Activated effector memory CD4-positive, alpha-beta T cell treated with Interleukin-2 at 50 U/mL for 16 hours (primary cell): Measurements from ENCODE around the gene ADGRG3.

Experiments
- DNase-seq: peaks from one replicate; pipeline ENCODE4 v3.0.0-alpha.2; 2020

Gene ADGRG3

DNA sequence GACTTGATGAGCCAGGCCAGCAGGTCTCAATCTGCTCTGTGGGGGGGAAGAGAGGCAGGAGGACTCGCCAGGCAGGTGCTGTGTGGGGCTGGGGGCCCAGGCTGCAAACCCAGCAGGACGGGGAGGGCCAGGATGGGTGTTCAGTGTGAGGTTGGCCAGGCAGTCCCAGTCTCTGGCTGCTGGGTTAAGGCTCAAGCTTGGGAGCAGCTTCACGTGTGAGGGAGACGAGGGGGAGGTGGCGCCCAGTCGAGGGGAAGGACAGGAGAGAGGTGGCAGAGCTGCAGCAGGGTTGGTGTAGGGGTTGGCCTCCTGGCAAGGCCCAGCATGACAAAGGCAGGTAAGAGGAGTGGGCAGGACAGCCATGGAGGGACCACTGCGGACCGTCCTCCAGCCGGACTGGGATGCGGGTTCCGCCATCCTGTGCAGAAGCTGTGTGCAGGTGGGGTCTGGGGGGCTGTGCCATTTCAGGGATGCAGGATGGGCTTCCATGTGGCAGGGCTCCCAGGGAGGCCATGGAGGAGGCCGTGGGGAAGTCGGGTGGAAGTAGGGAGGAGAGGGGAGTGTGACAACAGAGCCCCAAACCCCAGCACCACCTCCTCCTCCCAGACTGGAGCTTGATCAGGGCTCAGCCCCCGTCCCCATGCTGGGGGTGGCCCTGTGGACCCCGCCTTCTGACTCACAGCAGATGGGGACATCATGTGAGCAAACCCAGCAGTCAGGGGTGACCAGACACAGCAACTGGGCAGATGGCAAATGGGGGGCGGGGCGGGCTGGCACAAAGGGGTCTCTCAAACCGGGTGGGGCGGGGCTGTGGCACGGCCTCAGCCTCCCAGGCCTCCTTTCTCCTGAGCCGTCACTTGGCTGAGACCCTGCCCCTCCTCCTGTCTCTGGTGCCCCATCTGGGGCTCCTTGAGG lies 36.9 kb upstream of the ADGRG3 start:
- no peak for DNase-seq

DNA sequence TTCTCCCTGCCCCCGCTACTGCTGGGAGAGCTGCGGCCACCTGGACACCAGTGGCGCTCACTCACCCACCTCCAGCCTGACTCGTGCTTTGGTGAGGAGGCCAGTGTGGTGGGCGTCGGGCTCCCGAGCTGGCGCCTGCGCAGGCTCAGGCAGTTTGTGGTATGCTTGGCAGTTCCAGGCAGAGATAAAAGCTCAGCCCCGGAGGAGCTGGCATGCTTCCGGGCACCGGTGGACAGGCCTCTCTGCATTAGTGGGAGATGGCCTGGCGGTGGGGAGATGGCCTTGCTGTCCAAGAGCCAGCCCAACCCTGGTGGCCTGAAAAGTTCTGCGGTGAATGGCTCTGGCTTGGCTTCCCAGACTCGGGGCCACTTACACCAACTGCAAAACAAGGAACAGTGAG lies 35.5 kb upstream of the ADGRG3 start:
- no peak for DNase-seq

DNA sequence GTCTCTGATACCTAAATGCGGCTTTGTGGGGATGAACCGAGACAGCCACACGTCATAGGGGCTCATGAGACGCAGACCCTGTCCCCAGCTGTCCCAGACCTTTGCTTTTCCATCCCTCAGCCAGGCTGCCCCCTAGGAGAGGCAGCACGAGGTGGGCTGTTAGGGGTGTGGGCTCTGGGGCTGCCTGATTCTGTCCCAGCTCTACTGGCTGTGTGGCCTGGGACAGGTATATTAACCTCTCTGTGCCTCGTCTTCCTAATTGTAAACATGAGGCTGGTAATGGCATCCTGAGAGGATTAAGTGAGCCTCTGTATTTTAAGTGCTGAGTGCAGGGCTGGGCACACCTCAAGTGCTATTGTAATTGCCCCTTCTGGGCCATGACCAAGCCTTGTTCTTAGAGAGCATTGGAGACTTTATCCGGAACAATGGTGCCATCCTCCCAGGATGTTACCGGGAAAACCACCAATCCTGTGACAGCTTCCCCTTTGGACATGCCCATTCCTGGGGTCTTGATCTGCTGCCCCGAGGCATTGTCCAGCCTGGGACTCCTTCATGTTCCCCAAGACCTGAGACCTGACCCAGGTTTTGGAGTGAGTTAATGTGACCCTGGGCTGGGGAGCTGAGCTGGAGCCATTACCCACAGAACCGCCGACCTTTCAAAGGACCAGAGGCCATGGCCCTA lies 34.6 kb upstream of the ADGRG3 start:
- no peak for DNase-seq

DNA sequence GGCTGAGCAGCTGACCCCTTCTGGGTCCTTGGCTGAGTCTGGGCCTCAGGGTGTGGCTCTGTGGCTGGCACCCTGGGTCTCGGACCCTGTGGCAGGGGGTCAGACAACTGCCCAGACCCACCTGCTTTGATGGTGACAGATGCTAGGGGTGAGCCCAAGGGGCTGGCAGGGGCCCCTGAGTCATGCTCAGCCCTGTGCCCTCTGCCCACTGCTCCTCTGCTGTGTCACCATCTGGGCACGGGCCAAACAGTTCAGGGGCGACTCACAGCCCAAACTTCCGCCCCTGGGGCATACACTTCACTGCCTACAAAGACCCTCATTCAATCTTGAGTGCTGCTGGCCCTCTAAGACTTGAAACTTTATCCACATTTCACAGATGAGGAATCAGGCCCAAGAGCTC lies 33.9 kb upstream of the ADGRG3 start:
- DNase-seq, result no peak

DNA sequence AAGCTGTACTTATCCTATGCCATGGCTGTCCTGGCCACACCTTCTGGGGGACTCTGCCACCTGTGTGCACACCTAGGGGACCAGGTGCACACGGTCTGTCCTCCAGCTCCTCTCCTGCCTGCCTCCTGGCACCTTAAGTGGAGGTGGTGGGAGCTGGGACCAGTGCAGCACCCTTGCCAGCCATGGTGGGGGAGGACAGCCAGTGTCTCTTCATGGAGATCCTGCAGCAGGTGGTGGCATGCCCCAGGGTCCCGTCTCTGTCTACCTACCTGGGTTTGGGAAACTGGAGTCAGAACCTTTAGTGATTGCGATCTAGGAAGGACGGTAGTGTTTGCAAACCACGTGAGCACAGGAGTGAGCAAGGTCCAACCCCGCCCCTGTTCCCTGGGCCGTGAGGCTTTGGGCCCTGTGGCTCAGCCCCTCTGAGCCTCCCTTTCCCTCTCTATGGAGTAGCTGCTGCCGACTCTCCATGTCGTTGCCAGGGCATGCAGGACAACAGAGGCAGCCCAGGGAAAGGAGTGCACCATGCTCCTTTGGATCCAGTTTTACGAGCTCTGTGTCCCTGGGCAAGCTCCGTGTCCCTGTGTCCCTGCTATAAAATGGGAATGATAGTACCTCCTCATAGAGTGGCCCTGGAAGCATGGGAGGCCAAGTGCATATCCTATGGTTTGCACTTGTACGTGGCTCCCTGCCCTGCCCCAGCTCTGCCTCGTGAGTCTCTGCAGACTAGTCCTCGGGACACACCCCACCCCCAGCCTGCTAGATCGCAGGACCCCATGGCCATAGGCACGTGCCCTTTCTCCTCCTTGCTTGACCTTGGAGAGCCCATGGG lies 32.6 kb upstream of the ADGRG3 start:
- no peak for DNase-seq

DNA sequence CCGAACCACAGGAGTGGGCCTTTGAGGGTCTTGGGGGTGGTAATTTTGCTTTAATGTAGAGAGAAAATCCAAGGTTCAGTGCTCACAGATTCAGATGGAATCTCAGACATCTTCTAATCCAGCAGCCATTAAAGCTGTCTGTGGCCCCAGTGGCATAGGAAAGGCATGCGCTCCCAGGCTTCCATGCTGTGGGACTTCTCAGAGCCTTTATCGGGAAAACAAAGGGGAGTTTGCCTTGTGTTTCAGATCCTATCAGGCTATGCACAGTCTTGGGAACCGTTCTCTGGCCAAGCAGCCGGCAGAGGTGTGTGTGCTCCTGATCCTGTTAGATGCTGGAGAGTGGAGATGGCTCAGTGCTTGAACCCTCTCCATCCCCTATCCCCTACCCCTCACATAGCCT lies 31.9 kb upstream of the ADGRG3 start:
- no peak for DNase-seq

DNA sequence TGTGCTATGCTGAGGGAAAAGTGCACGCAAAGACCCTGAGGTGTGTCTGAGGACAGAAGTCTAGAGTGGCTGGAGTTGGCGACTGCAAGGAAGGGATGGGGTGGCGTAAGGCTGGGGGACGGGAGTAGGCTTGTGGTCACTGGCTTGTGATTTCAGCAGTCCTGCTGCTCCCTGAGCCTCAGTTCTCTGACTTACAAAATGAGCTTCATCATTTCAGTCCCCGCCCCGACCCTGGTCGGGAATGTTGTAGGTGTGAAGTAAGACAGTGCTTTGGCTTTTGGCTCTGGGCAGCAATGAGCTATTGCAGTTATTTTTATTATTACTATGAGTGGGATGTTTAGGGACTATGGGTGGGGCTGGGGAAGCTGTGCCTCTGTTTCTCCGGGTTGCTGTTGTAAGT lies 31.1 kb upstream of the ADGRG3 start:
- no peak for DNase-seq

DNA sequence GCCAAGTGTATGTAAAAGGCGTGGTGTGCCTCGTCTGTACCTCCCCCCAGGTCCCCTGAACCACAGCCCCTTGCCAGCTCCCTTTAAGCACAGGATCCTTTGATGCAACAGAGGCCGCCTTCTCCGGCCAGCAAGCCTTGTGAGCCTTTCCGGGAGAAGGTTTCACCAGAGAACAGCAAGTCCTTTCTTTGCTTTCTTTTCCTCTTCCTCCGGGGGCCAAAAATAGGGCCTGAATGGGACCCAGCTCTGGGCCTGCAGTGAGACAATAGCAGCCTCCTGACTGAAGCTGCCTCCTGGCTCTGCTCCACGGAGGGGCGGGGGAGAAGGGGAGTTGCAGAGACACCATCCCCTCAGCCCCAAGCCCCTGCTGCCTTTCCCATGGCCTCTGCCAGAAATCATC lies 30.7 kb upstream of the ADGRG3 start:
- DNase-seq, result no peak

DNA sequence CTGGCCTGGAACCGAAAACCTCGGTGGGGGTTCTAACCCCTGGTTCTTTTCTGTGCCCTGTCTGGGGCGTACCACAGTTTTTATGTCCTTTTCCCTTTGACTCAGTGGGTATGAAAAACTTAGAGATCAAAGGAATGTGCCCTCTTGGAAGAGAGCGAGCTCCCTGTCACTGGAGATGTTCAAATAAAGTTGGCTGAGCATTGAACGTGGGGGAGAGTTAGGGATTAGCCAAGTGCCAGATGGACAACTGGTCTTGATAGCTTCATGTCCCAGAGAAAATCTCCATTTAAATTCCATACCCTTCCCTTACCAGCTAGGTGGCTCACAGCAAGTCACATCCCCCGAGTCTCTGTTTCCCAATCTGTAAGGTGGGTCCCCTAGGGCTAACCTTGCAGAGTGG lies 30.1 kb upstream of the ADGRG3 start:
- no peak for DNase-seq

DNA sequence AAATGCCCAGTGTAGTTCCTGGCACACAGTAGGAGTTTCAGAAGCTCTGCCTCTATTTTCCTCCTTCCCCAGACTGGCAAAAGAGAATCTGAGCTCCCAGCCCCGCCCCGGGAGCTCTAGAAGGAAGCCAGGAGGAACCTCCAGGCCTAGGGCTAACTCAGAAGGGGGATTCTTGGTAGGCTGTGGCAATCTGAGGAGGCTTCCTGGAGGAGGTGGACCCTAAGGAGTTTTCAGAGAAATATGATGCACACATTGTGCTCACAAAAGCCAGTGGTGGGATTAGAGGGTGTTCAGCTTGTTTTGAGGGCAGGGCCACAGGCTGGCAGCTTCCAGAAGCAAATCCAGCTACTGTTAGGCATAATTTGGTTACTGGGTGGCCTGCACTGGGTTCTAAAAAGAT lies 29.7 kb upstream of the ADGRG3 start:
- no peak for DNase-seq

DNA sequence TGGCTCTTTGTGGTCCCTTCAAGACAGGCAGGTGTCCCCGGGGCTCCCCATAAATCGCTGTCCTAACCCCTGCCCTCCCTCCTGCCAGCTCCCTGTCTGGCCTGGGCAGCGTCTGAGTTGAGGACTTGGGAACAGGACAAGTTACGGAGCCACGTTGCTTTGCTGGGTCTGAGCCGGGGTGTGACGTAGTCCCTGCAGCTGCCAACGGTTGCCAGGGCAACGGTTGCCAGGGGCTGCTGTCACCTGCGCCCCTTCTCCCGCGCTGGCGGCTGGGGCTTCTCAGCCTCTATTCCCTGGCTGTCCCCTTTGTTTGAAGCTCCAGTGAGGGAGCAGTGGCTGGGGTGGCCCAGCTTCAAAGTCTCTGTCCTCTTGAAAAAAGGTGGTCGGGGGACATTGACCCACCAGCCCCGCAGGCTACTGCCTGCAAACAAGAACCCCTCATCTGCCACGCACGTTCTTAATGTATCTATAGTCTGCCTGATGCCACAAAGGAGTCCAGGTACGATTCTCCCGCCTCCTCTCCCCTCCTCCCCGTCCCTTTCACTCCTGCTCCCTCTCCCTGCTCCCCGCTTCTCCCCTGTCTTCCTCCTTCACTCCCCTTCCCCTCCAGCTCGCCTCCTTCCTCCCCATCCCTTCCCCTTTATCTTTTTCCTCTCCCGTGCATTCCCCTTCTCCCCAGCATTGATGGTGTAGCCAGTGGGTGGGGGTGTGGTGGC lies 28.8 kb upstream of the ADGRG3 start:
- DNase-seq, result no peak

DNA sequence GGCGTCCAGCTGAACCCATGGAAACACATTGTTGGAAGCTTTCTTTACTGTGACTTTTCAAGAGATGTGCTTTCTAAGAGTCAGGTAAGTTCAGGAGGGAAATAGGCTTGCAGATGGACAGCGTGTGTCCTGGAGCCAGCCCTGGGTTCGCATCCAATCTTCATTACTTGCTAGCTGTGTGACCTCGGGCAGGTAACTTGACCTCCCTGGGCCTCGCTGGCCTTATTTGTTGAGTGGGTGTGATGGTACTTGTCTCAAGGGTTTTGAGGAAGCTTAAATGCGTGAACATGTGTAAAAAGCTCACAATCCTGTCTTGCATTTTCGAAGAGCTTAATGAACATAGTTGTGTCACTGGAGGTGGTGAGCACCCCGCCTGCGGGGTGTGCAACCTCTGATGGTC lies 27.9 kb upstream of the ADGRG3 start:
- no peak for DNase-seq

DNA sequence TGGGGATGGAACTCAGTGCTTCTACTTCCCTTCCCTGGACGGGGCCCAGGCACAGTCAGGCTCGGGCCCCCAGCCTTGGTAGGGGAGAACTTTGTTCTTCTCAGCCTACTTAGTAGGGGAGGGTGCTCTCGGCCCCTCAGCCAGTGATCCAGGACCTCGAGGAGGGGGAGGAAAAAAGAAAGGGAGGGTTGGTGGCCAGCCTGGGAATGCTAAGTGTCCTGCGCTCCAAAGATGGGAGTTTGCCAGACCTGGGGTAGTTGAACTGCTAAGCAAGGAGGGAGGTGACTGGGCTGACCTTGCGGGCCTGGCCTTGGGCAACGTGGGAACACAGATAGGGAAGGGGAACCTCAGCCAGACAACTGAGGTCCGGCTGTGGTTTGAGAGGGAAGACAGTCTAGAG lies 27.5 kb upstream of the ADGRG3 start:
- DNase-seq, result no peak

DNA sequence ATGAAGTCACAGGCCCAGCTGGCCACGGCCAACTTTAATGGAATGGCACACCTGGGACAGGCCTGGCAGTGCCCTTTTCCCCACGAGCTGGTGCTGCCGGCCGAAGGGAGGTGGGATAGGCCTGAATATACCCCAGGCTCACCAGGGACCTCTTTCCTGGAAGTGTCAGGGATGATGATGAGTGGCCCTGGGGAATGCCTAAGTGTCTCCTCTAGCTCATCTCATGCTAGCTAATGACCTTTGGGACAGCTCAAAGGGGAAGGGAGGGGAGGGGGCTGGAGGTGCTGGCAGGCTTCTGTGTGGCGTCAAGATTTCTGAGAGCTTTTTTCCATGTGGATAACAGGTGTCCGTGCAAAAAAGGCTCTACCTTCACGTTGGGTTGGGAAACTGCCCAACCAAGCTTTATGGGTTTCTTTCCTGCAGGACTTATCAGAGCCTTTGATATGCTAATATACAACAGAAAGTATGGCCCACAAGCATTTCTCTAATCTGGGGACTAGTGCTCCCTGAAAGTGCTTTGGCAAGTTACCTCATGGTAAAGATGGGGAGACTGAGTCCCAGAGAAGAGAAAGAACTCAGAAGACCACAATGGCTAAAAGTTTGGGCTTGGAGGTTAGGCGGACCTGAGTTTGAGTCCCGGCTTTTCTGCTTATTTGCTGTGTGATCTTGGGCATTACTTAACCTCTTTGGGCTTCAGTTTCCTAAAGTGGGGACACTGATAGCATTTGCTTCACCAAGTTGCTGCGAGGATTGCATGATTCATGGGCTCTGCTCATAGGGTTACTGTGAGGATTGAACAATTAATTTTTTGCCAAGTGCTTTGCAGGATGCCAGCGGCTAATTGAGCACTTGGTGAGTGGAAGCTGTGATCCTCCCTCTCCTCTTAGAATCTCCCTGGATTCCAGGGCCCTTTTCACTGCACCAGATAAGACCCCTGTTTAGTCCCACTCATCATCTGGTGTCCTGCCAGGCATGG lies 25.7 kb upstream of the ADGRG3 start:
- DNase-seq, result no peak

DNA sequence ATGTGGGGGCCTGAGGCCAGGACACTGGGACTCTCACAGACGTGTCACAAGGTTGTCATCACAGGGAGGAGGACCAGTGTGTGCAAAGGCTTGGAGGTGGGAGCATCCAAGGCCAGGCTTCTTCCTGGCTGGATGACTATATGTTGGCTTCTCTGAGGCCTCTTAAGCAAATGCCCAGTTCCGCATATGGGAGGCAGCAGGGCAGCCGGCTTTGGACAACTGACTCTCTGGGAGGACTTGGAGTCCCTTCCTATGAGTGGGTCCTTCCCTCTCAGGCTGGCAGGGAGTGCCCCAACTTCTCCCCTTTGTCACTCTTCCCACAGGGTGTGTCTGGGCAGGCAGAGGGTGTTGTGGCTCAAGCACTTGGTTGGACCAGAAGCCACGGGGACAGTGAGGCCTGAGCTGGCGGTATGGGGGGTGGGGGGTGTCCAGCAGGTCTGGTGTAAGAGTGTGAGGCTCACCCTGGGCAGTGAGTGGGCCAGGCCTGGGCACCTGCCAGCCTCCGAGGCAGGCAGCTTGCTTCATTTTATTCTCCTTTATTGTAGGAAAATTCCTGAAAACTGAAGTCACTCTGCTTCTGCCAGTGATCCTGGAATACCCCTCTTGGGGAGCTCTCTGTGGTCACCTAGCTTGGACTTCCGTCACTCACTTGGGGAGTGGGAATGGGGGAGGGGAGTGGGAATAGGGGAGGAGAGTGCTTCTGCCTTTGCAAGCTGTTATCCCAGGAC lies 24.8 kb upstream of the ADGRG3 start:
- no peak for DNase-seq

DNA sequence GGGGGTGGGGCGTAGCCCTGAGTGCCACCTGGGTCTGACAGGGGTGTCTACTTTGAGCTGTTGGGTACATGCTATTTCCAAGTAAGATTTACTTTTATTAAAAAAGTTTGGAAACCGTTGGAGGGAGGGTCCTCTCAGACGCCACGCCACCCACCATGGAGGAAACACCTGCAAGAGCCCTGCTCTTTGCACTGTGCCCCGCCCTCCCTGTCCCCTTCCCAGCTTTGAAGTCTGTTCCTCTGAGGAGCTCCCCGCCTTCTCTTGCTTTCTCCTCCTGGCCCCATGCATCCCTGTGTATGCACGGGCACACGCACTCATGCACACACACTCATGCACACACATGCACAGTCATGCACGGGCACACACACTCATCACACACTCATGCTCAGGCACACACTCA lies 24.2 kb upstream of the ADGRG3 start:
- no peak for DNase-seq

DNA sequence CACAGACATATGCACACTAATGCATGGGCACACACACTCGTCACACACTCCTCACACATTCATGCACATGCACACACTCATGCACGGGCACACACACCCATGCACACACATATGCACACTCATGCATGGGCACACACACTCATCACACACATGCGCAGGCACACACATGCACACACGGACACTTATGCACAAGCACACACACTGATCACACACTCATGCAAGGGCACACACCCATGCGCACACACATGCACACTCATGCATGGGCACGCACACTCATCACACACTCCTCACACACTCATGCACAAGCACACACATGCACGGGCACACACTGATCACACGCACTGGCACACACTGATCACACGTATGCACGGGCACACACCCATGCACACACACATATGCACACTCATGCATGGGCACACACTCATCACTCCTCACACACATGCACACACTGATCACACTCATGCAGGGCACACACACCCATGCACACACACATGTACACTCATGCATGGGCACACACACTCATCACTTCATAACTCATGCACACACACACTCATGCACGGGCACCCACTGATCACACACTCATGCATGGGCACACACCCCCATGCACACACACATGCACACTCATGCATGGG lies 23.6 kb upstream of the ADGRG3 start:
- no peak for DNase-seq

DNA sequence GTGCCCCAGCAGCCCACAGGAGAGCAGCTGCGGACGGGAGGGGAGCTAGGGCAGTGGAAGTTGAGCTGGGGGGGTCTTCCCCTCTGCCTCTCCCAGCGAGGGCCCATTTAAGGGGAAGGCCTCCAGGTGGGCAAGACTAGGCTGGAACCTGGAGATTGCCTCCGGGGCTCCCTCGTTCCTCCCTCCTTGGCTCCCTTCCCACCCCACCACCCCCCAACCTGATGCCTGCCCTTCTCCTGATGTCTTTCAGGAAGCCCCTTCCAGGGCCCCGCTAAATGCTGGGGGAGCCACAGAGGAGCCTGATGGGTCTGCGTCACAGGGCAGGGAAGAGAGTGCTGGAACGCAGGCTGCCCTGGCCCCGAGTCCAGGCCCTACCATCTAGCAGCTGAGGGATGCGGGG lies 22.9 kb upstream of the ADGRG3 start:
- DNase-seq, result no peak

DNA sequence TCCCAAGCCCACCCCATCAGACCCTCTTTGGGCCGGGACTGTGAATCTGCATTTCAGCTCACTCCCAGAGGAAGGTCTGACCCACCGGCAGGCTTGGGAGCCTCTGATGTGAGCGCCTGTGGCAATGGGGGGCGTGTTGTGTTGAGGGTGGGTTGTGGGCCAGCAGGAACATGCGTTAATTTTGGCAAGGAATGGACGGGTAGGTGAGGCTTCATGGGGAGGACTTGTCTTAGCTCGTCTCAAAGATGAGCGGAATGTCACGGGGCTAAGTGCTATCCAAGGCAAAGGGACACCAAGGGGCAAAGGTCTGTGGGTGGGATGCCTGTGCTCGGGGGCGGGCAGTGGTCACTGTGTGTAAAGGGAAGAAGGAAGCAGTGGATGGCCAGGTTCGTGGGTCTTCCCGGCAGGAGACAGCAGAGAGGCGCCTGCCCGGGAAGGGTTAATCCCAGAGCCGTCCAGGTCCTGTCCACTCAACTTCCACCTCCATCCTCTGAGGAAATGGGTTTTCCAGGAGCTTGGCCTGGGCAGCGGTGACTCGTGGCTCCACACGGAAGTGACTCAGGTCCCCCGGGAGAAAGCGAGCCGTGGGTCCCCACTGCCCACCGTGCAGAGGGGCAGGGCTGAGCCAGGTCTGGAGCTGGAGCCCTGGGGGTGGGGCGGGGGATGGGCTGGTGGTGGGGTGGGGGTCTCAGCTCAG lies 22.3 kb upstream of the ADGRG3 start:
- DNase-seq, result no peak
